BE2C (cell line): ENCODE data around the gene SLC38A6.

Source experiments
- DNase-seq: peaks from one replicate; pipeline ENCODE4 v3.0.0-alpha.2; 2020
- H3K27me3 ChIP-seq: fragments of 250-450 bp; sonication (Bioruptor Pico); 2 replicates; pipeline ENCODE4 v1.5.1; 2020; ENCODE audit warnings: mild to moderate bottlenecking
- H3K36me3 ChIP-seq: fragments of 250-450 bp; sonication (Bioruptor Pico); 2 replicates; pipeline ENCODE4 v1.5.1; 2020; ENCODE audit warnings: mild to moderate bottlenecking
- H3K4me1 ChIP-seq: fragments of 250-450 bp; sonication (Bioruptor Pico); 2 replicates; pipeline ENCODE4 v1.5.1; 2020
- H3K4me3 ChIP-seq: 2 replicates; pipeline ENCODE4 v1.5.1; 2011; ENCODE audit warnings: low read depth, low read length
- H3K9me3 ChIP-seq: fragments of 250-450 bp; sonication (Bioruptor Pico); 2 replicates; pipeline ENCODE4 v1.5.1; 2020
- CTCF ChIP-seq: IDR thresholded peaks from 2 replicates; pipeline ENCODE4 v1.5.1; 2012; ENCODE audit warnings: mild to moderate bottlenecking, low read depth, low read length

Gene SLC38A6

GRCh38 chr14:60945984-60946383 is 35.1 kb upstream of the SLC38A6 start:
- Histone ChIP-seq H3K9me3 (no peaks in the 10 kb centered on the region), H3K27me3 (no peaks in the 10 kb centered on the region), H3K36me3 (no peaks in the 10 kb centered on the region), H3K4me1 (peaks cover 12% of the 10 kb centered on the region), H3K4me3 (no peak overlapping the region)
- no peak for TF ChIP-seq CTCF
- no peak for DNase-seq

- H3K4me3 ChIP-seq, result no peak overlapping the region
- H3K4me1 ChIP-seq, result peaks cover 12% of the 10 kb centered on the region
- H3K9me3 ChIP-seq, result no peaks in the 10 kb centered on the region
- no peaks in the 10 kb centered on the region for H3K27me3 ChIP-seq
- no peak for TF ChIP-seq CTCF
- no peaks in the 10 kb centered on the region for H3K36me3 ChIP-seq
- no peak for DNase-seq
These were observed 34.3 kb upstream of the SLC38A6 start for GRCh38 chr14:60946773-60947172.

GRCh38 chr14:60951776-60952435 is 29.1 kb upstream of the SLC38A6 start:
- Histone ChIP-seq H3K4me1 (no peaks in the 10 kb centered on the region), H3K36me3 (no peaks in the 10 kb centered on the region)

GRCh38 chr14:60956202-60956601 is 24.8 kb upstream of the SLC38A6 start:
- no peaks in the 10 kb centered on the region for H3K27me3 ChIP-seq
- no peaks in the 10 kb centered on the region for H3K4me1 ChIP-seq
- no peaks in the 10 kb centered on the region for H3K36me3 ChIP-seq
- no peak for DNase-seq
- TF ChIP-seq CTCF, result no peak
- H3K4me3 ChIP-seq, result no peak overlapping the region
- peaks cover 6% of the 10 kb centered on the region; the same call in 1 of the 2 replicates for H3K9me3 ChIP-seq

More at GRCh38 chr14:60951776-60952435, 29.1 kb upstream of the SLC38A6 start:
- Histone ChIP-seq H3K9me3 (no peaks in the 10 kb centered on the region), H3K27me3 (no peaks in the 10 kb centered on the region), H3K4me3 (no peak overlapping the region)
- no peak for DNase-seq
- no peak for TF ChIP-seq CTCF

- Histone ChIP-seq H3K27me3 (no peaks in the 10 kb centered on the region), H3K36me3 (no peaks in the 10 kb centered on the region), H3K4me1 (no peaks in the 10 kb centered on the region), H3K4me3 (no peak overlapping the region), H3K9me3 (peaks cover 6% of the 10 kb centered on the region; the same call in 1 of the 2 replicates)
- no peak for DNase-seq
- TF ChIP-seq CTCF, result no peak
These were observed 24.4 kb upstream of the SLC38A6 start for GRCh38 chr14:60956632-60957031.

GRCh38 chr14:60958146-60958545 is 22.9 kb upstream of the SLC38A6 start:
- H3K4me3 ChIP-seq, result no peak overlapping the region
- H3K27me3 ChIP-seq, result no peaks in the 10 kb centered on the region
- no peaks in the 10 kb centered on the region for H3K4me1 ChIP-seq
- no peaks in the 10 kb centered on the region for H3K36me3 ChIP-seq
- TF ChIP-seq CTCF, result no peak
- DNase-seq, result no peak
- H3K9me3 ChIP-seq, result peaks cover 6% of the 10 kb centered on the region; the same call in 1 of the 2 replicates
